ENCODE results near the gene TMEM63A. TPM values are rescaled to one million over a fixed set of nuclear protein-coding genes. Genes with fewer than 3 reads are reported as not detected.
"Not testable (repeated sequence)": the region's sequence is repeated elsewhere in the genome, so short reads cannot be mapped to it uniquely, and the experiment has no call there.

Gene TMEM63A
- total RNA-seq, 2 experiments from 2014 or later: 197 to 211 TPM

DNA sequence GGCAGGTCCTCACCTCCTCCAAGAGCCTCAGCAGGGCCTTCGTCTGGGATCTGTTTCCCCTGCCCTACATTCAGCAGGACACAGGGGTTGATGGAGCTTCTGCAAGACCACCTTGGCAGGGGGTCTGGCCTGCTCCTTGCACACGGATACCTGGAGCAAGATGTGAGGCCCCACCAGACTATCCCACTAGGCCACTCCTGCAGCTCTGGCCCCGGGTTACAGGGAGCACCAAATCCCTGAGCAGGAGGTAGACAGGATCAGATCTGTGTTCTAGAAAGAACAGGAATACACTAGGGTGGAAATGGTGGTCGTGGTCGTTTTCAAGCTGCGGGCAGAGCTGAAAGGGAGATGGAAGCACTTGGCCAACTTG, 38.8 kb downstream of the TMEM63A start:
- Mint-ChIP-seq H3K4me3 (no peak overlapping the region), H3K27ac (no peak overlapping the region), H3K36me3 (ENCODE audit: low read depth) (peaks cover 15% of the 10 kb centered on the region), H3K4me1 (peaks cover 15% of the 10 kb centered on the region), H3K9me3 (no peaks in the 10 kb centered on the region), H3K27me3 (no peaks in the 10 kb centered on the region)
- DNase-seq: no peak
- ChIA-PET POLR2A (no interaction called here), CTCF (interaction anchor here (0.6 kb wide), 1 partner anchor 613 kb away, joined by 3 read pairs; no protein-coding TSS in a partner anchor)

DNA sequence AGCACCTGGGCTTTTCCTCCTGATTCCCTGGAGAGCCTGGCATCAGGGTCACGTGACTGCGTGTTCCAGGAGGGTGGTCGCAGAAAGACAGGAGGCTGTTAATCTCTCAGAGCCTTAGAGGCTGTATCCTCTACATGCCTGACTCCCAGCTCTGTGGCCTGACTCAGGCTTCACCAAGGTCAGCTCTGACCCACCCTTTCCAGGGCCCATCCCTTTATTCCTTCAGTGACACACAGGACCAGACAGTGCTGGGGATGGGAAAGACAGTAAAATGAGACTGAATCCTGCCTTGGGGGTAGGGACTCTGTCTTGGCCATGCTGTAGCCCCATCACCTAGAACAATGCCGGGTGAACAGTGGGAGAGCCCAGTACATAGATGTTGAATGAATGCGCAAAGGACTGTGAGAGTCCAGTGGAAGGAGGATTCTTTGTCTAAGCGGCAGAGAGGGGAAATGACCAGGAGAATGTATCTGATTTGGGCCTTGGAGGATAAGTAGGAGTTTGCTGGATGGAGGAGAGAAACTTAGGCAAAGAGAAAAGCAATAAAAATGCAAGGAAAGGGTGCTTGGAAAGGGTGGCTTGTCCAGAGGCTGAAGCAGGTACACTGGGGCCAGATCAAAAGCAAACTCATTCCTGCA, 39.3 kb downstream of the TMEM63A start:
- CTCF ChIA-PET: no interaction called here
- Mint-ChIP-seq H3K27ac (no peak overlapping the region), H3K4me3 (no peak overlapping the region), H3K4me1 (peaks cover 10% of the 10 kb centered on the region), H3K9me3 (no peaks in the 10 kb centered on the region), H3K27me3 (no peaks in the 10 kb centered on the region), H3K36me3 (ENCODE audit: low read depth) (peaks cover 10% of the 10 kb centered on the region)
- no peak for DNase-seq
- POLR2A ChIA-PET: no interaction called here

DNA sequence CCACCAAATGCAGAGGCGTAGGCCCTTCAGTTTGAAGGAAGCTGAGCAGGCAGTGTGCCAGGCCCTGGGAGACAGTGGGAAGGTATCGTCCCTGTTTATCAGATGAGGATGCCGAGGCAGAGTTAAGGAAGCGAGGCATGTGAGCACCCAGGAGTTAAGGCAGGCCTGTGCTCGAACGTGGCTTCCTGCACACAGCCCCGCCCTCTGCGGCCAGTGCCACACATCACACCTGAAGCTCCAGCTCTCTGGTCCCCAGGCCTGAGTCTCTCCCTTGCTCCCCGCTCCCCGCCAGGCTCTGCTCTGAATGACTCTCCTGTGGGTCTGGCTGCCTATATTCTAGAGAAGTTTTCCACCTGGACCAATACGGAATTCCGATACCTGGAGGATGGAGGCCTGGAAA, 40.1 kb downstream of the TMEM63A start:
- H3K4me1 Mint-ChIP-seq: peaks cover 8% of the 10 kb centered on the region

DNA sequence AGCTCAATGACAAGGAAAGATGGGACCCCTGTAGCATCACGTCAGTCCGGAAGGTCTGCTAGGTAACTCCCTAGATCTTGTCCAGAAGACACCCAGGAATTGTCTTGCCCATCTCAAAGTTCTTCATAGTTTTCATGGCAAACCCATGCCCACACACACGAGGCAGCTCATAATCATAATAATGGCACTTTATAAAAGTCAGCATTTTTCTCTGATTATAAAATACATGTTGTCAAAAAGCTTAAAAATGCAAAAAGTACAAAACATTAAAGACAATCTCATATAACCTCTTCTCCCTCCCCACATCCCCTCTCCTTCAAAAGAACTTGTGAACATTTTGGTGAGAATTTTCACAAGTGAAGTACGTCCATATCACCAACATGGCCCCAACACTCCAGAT, 41.5 kb downstream of the TMEM63A start:
- DNase-seq: no peak
- Mint-ChIP-seq H3K27ac (no peak overlapping the region), H3K27me3 (no peaks in the 10 kb centered on the region), H3K4me3 (no peak overlapping the region), H3K36me3 (ENCODE audit: low read depth) (no peaks in the 10 kb centered on the region), H3K9me3 (no peaks in the 10 kb centered on the region), H3K4me1 (peaks cover 8% of the 10 kb centered on the region)
- CTCF ChIA-PET: interaction anchor here (1.4 kb wide), 1 partner anchor 14 kb away, joined by 3 read pairs; no protein-coding TSS in a partner anchor
- POLR2A ChIA-PET: no interaction called here

More for the DNA sequence above, 40.1 kb downstream of the TMEM63A start:
- H3K4me3 Mint-ChIP-seq: no peak overlapping the region
- CTCF ChIA-PET: no interaction called here
- H3K27me3 Mint-ChIP-seq: no peaks in the 10 kb centered on the region
- H3K27ac Mint-ChIP-seq: peak overlapping the region; percentile 78
- no peaks in the 10 kb centered on the region for H3K9me3 Mint-ChIP-seq
- POLR2A ChIA-PET: no interaction called here
- H3K36me3 Mint-ChIP-seq (ENCODE audit: low read depth): peaks cover 7% of the 10 kb centered on the region
- DNase-seq: no peak

DNA sequence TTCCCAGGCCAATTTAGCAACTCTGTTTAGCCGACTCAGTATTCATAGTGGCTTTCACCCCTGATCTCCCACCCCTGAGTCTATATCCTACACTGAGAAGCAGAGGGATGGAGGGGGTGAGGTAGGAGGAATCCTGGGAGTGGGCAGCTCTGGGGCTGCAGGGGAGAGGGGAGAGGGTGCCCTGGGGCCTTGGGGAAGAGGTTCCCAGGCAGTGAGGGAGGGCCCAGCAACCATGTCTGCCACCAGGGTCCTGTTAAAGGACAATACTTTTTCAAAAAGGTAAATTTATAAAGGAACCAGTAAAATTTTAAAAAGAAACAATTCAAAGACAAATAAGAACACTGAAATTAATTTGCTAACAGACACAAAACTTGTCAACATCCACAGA, 42.0 kb downstream of the TMEM63A start:
- Mint-ChIP-seq H3K27me3 (no peaks in the 10 kb centered on the region), H3K9me3 (no peaks in the 10 kb centered on the region), H3K4me1 (peaks cover 8% of the 10 kb centered on the region), H3K36me3 (ENCODE audit: low read depth) (no peaks in the 10 kb centered on the region), H3K4me3 (no peak overlapping the region), H3K27ac (no peak overlapping the region)
- POLR2A ChIA-PET: no interaction called here
- DNase-seq: no peak
- CTCF ChIA-PET: interaction anchor here (1.3 to 1.4 kb wide), 2 partner anchors 14 to 15 kb away, joined by 3 read pairs; no protein-coding TSS in a partner anchor

DNA sequence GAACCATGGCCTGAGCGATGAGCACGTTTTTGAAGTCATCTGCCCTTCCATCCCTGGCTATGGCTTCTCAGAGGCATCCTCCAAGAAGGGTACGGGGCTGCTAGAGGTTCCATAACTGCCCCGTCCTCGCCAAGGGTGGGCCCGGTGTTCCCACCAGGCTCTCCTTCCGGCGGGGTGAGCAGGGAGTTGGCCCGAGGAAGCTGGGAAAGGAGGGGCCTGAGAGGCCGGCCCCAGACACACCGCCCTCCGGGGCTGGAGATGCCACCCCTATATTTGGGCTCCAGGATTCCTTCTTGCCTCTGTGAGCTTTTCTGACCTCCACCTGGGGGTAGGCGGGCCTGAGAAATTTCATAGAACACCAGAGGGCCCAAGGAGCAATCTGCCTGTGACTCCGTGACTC, 43.4 kb downstream of the TMEM63A start:
- ChIA-PET POLR2A (no interaction called here), CTCF (interaction anchor here (1.2 to 1.5 kb wide), 3 partner anchors 13 to 17 kb away, joined by 3 read pairs; no protein-coding TSS in a partner anchor)
- Mint-ChIP-seq H3K36me3 (ENCODE audit: low read depth) (no peaks in the 10 kb centered on the region), H3K27me3 (no peaks in the 10 kb centered on the region), H3K4me3 (no peak overlapping the region), H3K4me1 (peaks cover 8% of the 10 kb centered on the region), H3K27ac (peak overlapping the region; percentile 62), H3K9me3 (no peaks in the 10 kb centered on the region)
- DNase-seq: no peak

DNA sequence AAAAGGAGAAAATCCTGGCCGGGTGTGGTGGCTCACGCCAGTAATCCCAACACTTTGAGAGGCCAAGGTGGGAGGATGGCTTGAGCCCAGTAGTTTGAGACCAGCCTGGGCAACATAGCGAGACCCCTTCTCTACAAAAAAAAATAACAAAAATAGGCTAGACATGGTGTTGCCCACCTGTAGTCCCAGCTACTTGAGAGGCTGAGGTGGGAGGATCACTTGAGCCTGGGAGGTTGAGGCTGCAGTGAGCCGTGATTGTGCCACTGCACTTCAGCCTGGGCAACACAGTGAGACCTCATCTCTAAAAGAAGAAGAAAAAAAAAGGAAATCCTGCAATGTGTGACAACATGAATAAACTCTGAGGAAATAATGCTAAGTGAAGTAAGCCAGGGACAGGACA, 45.9 kb downstream of the TMEM63A start:
- DNase-seq; H3K36me3 Mint-ChIP-seq (ENCODE audit: low read depth); H3K27ac Mint-ChIP-seq; CTCF ChIA-PET; H3K4me3 Mint-ChIP-seq; H3K27me3 Mint-ChIP-seq; H3K4me1 Mint-ChIP-seq; POLR2A ChIA-PET; H3K9me3 Mint-ChIP-seq: not testable (repeated sequence)

DNA sequence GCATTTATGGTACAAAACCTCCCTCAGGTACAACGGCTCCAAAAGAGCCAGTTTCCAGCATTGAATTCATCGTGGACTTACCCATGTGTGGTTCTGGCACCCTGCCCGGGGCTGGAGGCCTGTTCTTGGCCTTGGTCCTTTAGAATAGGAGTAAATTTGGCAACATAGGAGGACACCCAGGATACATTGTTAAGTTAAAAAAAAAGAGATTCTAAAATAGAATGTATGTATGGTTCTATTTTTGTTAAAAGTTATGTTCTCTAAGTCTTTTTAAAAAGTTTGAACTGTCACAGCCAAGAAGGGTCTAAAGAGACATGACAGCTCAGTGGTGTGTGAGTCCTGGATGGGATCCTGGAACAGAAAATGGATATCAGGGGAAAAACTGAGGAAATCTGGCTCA, 46.3 kb downstream of the TMEM63A start:
- ChIA-PET POLR2A (interaction anchor here (0.6 kb wide), 1 partner anchor 415 kb away, joined by 4 read pairs; no protein-coding TSS in a partner anchor), CTCF (no interaction called here)
- no peak overlapping the region for H3K4me3 Mint-ChIP-seq
- no peaks in the 10 kb centered on the region for H3K27me3 Mint-ChIP-seq
- no peaks in the 10 kb centered on the region for H3K36me3 Mint-ChIP-seq (ENCODE audit: low read depth)
- no peak for DNase-seq
- no peaks in the 10 kb centered on the region for H3K4me1 Mint-ChIP-seq
- H3K27ac Mint-ChIP-seq: no peak overlapping the region
- no peaks in the 10 kb centered on the region for H3K9me3 Mint-ChIP-seq

DNA sequence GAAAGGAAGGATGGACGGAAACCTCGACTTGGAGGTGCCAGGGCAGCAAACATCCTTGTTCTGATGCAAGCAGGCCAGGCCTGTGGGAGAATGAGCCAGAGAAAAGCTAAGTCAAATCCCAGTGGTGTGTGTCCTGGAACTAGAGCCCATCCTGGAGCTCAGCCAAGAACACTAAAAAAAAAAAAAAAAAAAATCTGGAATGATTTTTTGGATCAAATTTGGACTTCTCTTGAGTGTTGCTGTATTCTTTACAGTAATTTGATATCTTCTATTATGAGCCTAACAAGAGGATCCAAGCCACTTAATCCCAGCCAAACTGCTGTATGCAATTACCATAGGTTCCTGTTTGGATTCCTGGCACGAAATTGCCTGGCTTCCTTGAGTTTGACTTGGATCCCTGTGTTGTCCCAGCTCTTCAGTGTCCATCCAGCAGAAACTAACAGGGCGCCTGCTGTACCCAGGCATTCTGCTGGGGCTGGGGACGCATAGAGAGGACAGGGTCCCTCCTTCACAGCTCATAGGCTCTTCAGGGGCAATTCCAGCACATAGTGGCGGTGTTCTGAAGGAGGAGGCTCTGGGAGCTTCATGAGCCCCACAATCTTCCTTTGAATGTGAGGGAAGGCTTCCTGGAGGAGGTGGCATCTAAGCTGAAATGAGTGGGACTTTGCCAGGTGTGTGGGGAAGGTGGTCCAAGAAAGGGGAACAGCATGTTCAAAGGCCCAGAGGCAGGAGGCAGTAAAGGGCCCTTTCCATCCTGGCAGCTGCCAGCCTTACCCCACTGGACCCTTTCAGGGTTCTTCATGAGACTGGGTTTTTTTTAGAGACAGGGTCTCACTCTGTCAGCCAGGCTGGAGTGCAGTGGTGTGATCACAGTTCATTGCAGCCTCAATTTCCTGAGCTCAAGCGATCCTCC, 47.5 kb downstream of the TMEM63A start:
- Mint-ChIP-seq H3K36me3 (ENCODE audit: low read depth) (no peaks in the 10 kb centered on the region), H3K27ac (no peak overlapping the region), H3K4me3 (no peak overlapping the region), H3K9me3 (no peaks in the 10 kb centered on the region), H3K4me1 (no peaks in the 10 kb centered on the region), H3K27me3 (no peaks in the 10 kb centered on the region)
- CTCF ChIA-PET: interaction anchor here (0.6 to 1.2 kb wide), 4 partner anchors 13 to 99 kb away, joined by 3 to 4 read pairs (median 3); no protein-coding TSS in a partner anchor
- POLR2A ChIA-PET: no interaction called here
- no peak for DNase-seq

DNA sequence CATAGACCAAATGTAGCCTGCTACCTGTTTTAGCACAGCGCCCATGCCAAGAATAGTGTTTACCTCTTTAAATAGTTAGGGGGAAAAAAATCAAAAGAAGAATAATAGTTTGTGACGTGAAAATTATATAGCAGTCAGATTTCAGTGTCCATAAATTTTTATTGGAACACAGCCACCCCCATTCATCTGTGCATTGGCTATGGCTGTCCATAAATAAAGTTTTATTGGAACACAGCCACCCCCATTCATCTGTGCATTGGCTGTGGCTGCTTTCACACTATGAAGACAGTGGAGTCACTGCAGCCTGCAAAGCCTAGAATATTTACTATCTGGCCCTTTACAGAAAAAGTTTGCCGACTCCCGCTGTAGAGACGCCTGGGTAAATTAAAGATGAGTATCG, 51.3 kb downstream of the TMEM63A start:
- no peaks in the 10 kb centered on the region for H3K4me1 Mint-ChIP-seq
- no peak overlapping the region for H3K27ac Mint-ChIP-seq
- no peak overlapping the region for H3K4me3 Mint-ChIP-seq
- CTCF ChIA-PET: interaction anchor here (0.6 kb wide), 1 partner anchor 47 kb away, joined by 3 read pairs; no protein-coding TSS in a partner anchor
- no peak for DNase-seq
- no peaks in the 10 kb centered on the region for H3K36me3 Mint-ChIP-seq (ENCODE audit: low read depth)
- POLR2A ChIA-PET: no interaction called here
- no peaks in the 10 kb centered on the region for H3K9me3 Mint-ChIP-seq
- H3K27me3 Mint-ChIP-seq: no peaks in the 10 kb centered on the region

DNA sequence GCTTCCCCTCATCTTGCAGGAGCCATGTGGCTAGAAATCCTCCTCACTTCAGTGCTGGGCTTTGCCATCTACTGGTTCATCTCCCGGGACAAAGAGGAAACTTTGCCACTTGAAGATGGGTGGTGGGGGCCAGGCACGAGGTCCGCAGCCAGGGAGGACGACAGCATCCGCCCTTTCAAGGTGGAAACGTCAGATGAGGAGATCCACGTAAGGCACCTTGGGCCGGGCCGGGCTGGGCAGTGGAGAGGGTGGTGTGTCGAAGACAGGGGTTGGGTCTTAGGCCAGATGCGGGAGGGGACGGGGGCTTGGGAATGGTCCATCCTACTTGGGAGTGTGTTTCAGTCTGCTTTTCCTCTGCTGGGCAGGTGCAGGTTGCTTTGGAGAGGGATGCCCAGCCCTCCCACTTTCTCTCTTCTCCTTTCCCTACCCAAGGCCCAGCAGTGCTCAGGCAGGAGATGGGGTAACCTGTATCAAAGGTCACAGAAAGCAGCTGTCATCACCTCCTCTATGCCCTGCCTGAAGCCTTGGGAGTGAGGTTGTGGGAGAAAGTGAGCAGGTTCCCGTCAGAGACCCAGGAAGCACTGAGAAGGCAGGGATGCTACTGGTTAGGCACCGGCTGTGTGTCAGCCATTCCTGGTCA, 53.4 kb downstream of the TMEM63A start:
- Mint-ChIP-seq H3K27me3 (no peaks in the 10 kb centered on the region), H3K9me3 (no peaks in the 10 kb centered on the region), H3K4me1 (no peaks in the 10 kb centered on the region), H3K4me3 (no peak overlapping the region), H3K27ac (no peak overlapping the region), H3K36me3 (ENCODE audit: low read depth) (no peaks in the 10 kb centered on the region)
- ChIA-PET CTCF (no interaction called here), POLR2A (interaction anchor here (0.6 kb wide), 1 partner anchor 1878 kb away, joined by 3 read pairs; no protein-coding TSS in a partner anchor)
- no peak for DNase-seq

DNA sequence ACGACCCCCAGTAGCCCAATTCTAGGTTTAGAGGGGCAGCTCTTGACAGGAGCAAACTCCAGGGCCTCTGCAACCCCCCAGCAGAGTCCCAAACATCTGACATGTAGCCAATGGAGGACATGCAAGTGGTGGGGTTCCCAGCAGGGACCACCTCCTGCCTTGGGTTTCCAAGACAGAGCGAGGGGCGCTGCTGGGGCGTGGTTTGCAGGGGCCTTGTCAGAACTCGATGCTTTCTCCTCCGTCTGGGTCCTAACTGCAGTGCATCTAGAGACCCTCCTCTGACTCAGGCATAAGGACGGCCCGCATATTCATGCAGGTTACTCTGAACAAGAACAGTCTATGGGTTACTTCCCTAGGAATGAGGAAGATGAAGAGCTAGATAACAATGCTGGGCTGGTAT, 55.1 kb downstream of the TMEM63A start:
- POLR2A ChIA-PET: no interaction called here
- H3K4me1 Mint-ChIP-seq: no peaks in the 10 kb centered on the region
- H3K27ac Mint-ChIP-seq: no peak overlapping the region
- CTCF ChIA-PET: interaction anchor here (1.0 kb wide), 1 partner anchor 50 kb away, joined by 3 read pairs; the partner anchor contains the start of gene SRP9
- H3K27me3 Mint-ChIP-seq: no peaks in the 10 kb centered on the region
- DNase-seq: no peak
- H3K4me3 Mint-ChIP-seq: no peak overlapping the region
- no peaks in the 10 kb centered on the region for H3K9me3 Mint-ChIP-seq
- H3K36me3 Mint-ChIP-seq (ENCODE audit: low read depth): no peaks in the 10 kb centered on the region

DNA sequence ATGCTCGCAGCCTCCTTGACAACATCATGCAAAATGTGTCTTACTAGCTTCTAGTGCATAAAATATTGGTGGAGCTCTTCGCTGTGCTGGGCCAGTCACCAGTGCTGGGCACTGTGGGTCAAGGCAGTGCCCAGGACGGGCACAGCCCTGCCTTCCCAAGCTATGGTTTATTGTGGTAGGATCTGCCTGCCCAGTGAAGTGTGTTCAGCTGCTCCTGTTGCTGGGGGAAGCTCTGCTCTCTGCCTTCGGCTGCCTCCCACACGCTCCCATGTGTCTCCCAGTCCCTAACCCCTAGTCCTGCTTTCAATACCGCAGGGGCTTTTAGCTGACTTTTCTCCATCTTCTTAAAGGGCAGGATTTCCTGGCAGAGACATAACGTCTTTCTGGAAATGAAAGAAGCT, 56.6 kb downstream of the TMEM63A start:
- H3K27ac Mint-ChIP-seq: no peak overlapping the region
- H3K9me3 Mint-ChIP-seq: no peaks in the 10 kb centered on the region
- DNase-seq: no peak
- no peaks in the 10 kb centered on the region for H3K36me3 Mint-ChIP-seq (ENCODE audit: low read depth)
- no peaks in the 10 kb centered on the region for H3K4me1 Mint-ChIP-seq
- CTCF ChIA-PET: interaction anchor here (0.8 to 1.0 kb wide), 3 partner anchors 11 to 17 kb away, joined by 3 read pairs; no protein-coding TSS in a partner anchor
- POLR2A ChIA-PET: no interaction called here
- H3K27me3 Mint-ChIP-seq: no peaks in the 10 kb centered on the region
- H3K4me3 Mint-ChIP-seq: no peak overlapping the region
